ENCODE data around the gene PUS1. TPM values are rescaled to one million over a fixed set of nuclear protein-coding genes. Genes with fewer than 3 reads are reported as not detected.

PUS1 gene
- total RNA-seq, 2 donors from 2014 or later = 37.3 to 56.7 TPM

DNA sequence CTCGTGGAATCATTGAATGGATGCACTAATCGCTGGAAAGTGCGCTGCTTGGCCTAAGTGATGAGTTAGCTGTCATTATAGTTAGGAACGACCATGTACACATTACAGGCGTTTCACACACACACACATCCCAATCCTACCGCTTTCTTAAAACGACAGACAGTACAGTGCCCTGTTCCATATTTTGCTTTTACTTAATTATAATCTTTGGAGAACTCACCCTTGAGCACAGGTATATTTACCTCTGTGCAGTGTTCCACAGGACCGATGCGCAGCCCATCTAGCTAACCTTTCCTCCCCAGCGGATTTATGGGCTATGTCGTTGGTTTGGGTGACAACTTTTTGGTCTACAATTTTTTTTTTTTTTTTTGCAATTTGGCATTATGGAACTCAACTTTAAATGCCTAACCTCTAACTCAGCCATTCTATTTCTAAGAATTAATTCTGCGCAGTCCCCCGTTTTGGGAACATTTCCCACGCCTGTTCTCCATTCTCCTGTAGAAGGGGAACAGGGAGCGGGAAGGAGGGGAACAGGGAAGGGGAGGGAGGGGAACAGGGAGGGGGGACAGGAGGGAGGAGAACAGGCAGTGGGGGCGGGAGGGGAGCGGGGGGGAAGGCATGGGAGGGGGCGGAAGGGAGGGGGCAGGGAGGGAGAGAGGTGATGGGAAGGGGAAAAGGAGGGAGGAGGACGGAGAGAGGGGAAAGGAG lies 35.3 kb upstream of the PUS1 start:
- Histone ChIP-seq H3K27me3 (ENCODE audit: control insufficient read depth, insufficient read depth, low read length, poor library complexity, severe bottlenecking) (no peaks in the 10 kb centered on the region), H3K9me3 (ENCODE audit: control insufficient read depth, low read length) (no peaks in the 10 kb centered on the region), H3K9ac (ENCODE audit: extremely low read depth, low read length, poor library complexity, severe bottlenecking) (no peak overlapping the region), H3K4me3 (ENCODE audit: low read length) (no peak overlapping the region), H3K4me1 (ENCODE audit: control insufficient read depth, insufficient read depth, low read length) (no peaks in the 10 kb centered on the region), H3K27ac (ENCODE audit: low read depth, low read length) (no peak overlapping the region), H3K36me3 (ENCODE audit: control insufficient read depth, insufficient read depth, low read length) (peaks cover 15% of the 10 kb centered on the region)
- Mint-ChIP-seq H3K4me3 (peak overlapping the region; percentile 79), H3K36me3 (ENCODE audit: low read depth) (peaks cover 14% of the 10 kb centered on the region), H3K27ac (peak overlapping the region; percentile 39), H3K27me3 (ENCODE audit: insufficient read depth) (no peaks in the 10 kb centered on the region), H3K9me3 (peaks cover 2% of the 10 kb centered on the region), H3K4me1 (peaks cover 18% of the 10 kb centered on the region)
- DNase-seq = no peak
- WGBS, 2 experiments (ENCODE audit: insufficient coverage in 1 of 2, insufficient read length in 1 of 2) = 87 to 96% methylated on average over 7 to 14 of the region's 19 CpGs
- TF ChIP-seq, protein P1, sequence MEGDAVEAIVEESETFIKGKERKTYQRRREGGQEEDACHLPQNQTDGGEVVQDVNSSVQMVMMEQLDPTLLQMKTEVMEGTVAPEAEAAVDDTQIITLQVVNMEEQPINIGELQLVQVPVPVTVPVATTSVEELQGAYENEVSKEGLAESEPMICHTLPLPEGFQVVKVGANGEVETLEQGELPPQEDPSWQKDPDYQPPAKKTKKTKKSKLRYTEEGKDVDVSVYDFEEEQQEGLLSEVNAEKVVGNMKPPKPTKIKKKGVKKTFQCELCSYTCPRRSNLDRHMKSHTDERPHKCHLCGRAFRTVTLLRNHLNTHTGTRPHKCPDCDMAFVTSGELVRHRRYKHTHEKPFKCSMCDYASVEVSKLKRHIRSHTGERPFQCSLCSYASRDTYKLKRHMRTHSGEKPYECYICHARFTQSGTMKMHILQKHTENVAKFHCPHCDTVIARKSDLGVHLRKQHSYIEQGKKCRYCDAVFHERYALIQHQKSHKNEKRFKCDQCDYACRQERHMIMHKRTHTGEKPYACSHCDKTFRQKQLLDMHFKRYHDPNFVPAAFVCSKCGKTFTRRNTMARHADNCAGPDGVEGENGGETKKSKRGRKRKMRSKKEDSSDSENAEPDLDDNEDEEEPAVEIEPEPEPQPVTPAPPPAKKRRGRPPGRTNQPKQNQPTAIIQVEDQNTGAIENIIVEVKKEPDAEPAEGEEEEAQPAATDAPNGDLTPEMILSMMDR (conservative IDR thresholded peaks at IDR 0.05) = no peak

DNA sequence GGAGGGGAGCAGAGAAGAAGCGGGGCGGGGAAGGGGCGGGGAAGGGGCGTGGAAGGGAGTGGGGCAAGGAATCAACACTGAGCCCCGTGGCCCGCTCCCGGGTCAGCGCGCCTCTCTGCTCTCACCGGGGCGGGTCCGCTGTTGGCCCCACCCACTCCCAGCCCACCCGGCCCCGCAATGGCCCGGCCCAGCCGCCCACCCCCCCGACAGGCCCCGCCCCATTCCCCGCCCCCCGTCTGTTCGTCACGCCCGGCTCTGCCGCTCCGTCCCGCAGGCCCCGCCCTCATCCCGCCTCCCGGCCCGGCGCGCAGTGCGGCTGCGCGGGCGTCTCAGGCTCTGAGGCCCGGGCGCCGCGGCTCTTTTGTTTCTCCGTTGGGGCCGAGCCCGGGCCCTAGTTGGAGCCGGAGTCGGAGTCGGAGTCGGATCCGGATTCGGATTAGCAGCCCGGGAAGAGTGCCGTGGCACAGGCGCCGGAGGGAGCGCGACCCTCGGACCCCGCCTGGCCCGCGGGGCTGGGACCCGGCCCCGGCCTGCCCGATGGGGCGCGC lies 34.7 kb upstream of the PUS1 start, which contains the start of gene ULK1:
Gene ULK1 (plus strand): TSS at position 310 of the 548 bp plus-strand sequence. CDS start 380 bp downstream, outside the sequence.
- peaks cover 2% of the 10 kb centered on the region for H3K9me3 Mint-ChIP-seq
- WGBS, 2 experiments (ENCODE audit: insufficient coverage in 1 of 2, insufficient read length in 1 of 2) = 0% methylated on average over 7 to 47 of the region's 64 CpGs
- Histone ChIP-seq H3K36me3 (ENCODE audit: control insufficient read depth, insufficient read depth, low read length) (peaks cover 15% of the 10 kb centered on the region), H3K4me3 (ENCODE audit: low read length) (peak within 1 kb of the TSS; percentile 87), H3K27ac (ENCODE audit: low read depth, low read length) (peak within 1 kb of the TSS; percentile 75), H3K27me3 (ENCODE audit: control insufficient read depth, insufficient read depth, low read length, poor library complexity, severe bottlenecking) (no peaks in the 10 kb centered on the region), H3K4me1 (ENCODE audit: control insufficient read depth, insufficient read depth, low read length) (no peaks in the 10 kb centered on the region), H3K9ac (ENCODE audit: extremely low read depth, low read length, poor library complexity, severe bottlenecking) (peak within 1 kb of the TSS; percentile 69), H3K9me3 (ENCODE audit: control insufficient read depth, low read length) (no peaks in the 10 kb centered on the region)
- H3K27ac Mint-ChIP-seq = peak within 1 kb of the TSS; percentile 91
- H3K36me3 Mint-ChIP-seq (ENCODE audit: low read depth) = peaks cover 14% of the 10 kb centered on the region
- peak within 1 kb of the TSS; percentile 79 for H3K4me3 Mint-ChIP-seq
- TF ChIP-seq, protein P1 (conservative IDR thresholded peaks at IDR 0.05) = no peak
- DNase-seq = peak; percentile 99
- H3K27me3 Mint-ChIP-seq (ENCODE audit: insufficient read depth) = no peaks in the 10 kb centered on the region
- peaks cover 12% of the 10 kb centered on the region for H3K4me1 Mint-ChIP-seq

DNA sequence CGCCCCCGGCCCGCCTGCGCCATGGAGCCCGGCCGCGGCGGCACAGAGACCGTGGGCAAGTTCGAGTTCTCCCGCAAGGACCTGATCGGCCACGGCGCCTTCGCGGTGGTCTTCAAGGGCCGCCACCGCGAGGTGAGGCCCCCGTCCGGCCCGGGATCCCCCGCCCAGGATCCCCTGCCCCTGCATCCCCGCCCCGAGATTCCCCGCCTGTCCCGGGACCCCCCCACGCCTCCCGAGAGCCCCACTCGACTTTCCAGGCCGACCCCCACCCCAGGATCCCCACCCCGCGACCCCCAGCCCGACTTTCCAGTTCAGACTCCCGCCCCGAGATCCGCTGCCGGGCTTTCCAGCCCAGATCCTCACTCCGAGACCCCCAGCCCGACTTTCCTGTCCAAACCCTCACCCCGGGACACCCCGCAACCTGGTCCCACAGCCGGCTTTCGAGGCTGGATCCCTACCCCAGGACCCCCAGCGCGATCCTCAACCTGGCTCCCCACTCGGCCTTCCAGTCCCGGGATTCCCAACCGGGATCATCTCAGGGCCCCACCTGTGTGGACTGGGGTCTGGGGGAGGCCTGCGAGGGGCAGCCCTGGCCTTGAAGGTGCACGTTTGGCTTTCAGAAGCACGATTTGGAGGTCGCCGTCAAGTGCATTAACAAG lies 34.0 kb upstream of the PUS1 start:
- WGBS, 2 experiments (ENCODE audit: insufficient coverage in 1 of 2, insufficient read length in 1 of 2) = 2 to 5% methylated on average over 11 to 46 of the region's 54 CpGs
- peaks cover 14% of the 10 kb centered on the region for H3K36me3 Mint-ChIP-seq (ENCODE audit: low read depth)
- DNase-seq = peak; percentile 79
- peak overlapping the region; percentile 79 for H3K4me3 Mint-ChIP-seq
- peaks cover 1% of the 10 kb centered on the region for H3K9me3 Mint-ChIP-seq
- H3K36me3 ChIP-seq (ENCODE audit: control insufficient read depth, insufficient read depth, low read length) = peaks cover 18% of the 10 kb centered on the region
- peak overlapping the region; percentile 69 for H3K9ac ChIP-seq (ENCODE audit: extremely low read depth, low read length, poor library complexity, severe bottlenecking)
- TF ChIP-seq, protein P1 (conservative IDR thresholded peaks at IDR 0.05) = no peak
- H3K27me3 Mint-ChIP-seq (ENCODE audit: insufficient read depth) = no peaks in the 10 kb centered on the region
- H3K4me1 ChIP-seq (ENCODE audit: control insufficient read depth, insufficient read depth, low read length) = no peaks in the 10 kb centered on the region
- peak overlapping the region; percentile 91 for H3K27ac Mint-ChIP-seq
- no peaks in the 10 kb centered on the region for H3K27me3 ChIP-seq (ENCODE audit: control insufficient read depth, insufficient read depth, low read length, poor library complexity, severe bottlenecking)
- no peaks in the 10 kb centered on the region for H3K9me3 ChIP-seq (ENCODE audit: control insufficient read depth, low read length)
- H3K4me1 Mint-ChIP-seq = peaks cover 9% of the 10 kb centered on the region
- H3K4me3 ChIP-seq (ENCODE audit: low read length) = peak overlapping the region; percentile 87
- H3K27ac ChIP-seq (ENCODE audit: low read depth, low read length) = no peak overlapping the region
